ENCODE data around the gene VGLL4.

VGLL4 gene

GRCh38 chr3:11545186-11545851 lies 98.4 kb downstream of the VGLL4 start:
- H3K36me3 ChIP-seq (ENCODE audit: control insufficient read depth, insufficient read depth, low read length): no peaks in the 10 kb centered on the region
- no peak overlapping the region for H3K27ac ChIP-seq (ENCODE audit: low read depth, low read length)
- H3K9me3 ChIP-seq (ENCODE audit: control insufficient read depth, insufficient read depth, low read depth, low read length): no peaks in the 10 kb centered on the region
- peaks cover 2% of the 10 kb centered on the region; the same call in 1 of the 2 replicates for H3K4me1 ChIP-seq (ENCODE audit: control insufficient read depth, insufficient read depth, low read length)
- H3K9ac ChIP-seq (ENCODE audit: low read length): no peak overlapping the region
- H3K4me3 ChIP-seq (ENCODE audit: low read depth, low read length): no peak overlapping the region
- H3K27me3 ChIP-seq (ENCODE audit: control insufficient read depth, insufficient read depth, low read length): no peaks in the 10 kb centered on the region

GRCh38 chr3:11544412-11545181 lies 99.1 kb downstream of the VGLL4 start:
- Histone ChIP-seq H3K27ac (ENCODE audit: low read depth, low read length) (peak overlapping the region; percentile 9; the same call in 1 of the 2 replicates), H3K36me3 (ENCODE audit: control insufficient read depth, insufficient read depth, low read length) (no peaks in the 10 kb centered on the region), H3K9ac (ENCODE audit: low read length) (no peak overlapping the region), H3K9me3 (ENCODE audit: control insufficient read depth, insufficient read depth, low read depth, low read length) (no peaks in the 10 kb centered on the region), H3K4me1 (ENCODE audit: control insufficient read depth, insufficient read depth, low read length) (peaks cover 2% of the 10 kb centered on the region; the same call in 1 of the 2 replicates), H3K4me3 (ENCODE audit: low read depth, low read length) (no peak overlapping the region), H3K27me3 (ENCODE audit: control insufficient read depth, insufficient read depth, low read length) (no peaks in the 10 kb centered on the region)

- peaks cover 2% of the 10 kb centered on the region; the same call in 1 of the 2 replicates for H3K4me1 ChIP-seq (ENCODE audit: control insufficient read depth, insufficient read depth, low read length)
- H3K27ac ChIP-seq (ENCODE audit: low read depth, low read length): no peak overlapping the region; the same call in 1 of the 2 replicates
- H3K4me3 ChIP-seq (ENCODE audit: low read depth, low read length): no peak overlapping the region
- H3K9ac ChIP-seq (ENCODE audit: low read length): no peak overlapping the region
- no peaks in the 10 kb centered on the region for H3K9me3 ChIP-seq (ENCODE audit: control insufficient read depth, insufficient read depth, low read depth, low read length)
- H3K27me3 ChIP-seq (ENCODE audit: control insufficient read depth, insufficient read depth, low read length): no peaks in the 10 kb centered on the region
- no peaks in the 10 kb centered on the region for H3K36me3 ChIP-seq (ENCODE audit: control insufficient read depth, insufficient read depth, low read length)
These were observed 99.7 kb downstream of the VGLL4 start for GRCh38 chr3:11543948-11544387.

- Histone ChIP-seq H3K4me3 (ENCODE audit: low read depth, low read length) (no peak overlapping the region), H3K36me3 (ENCODE audit: control insufficient read depth, insufficient read depth, low read length) (no peaks in the 10 kb centered on the region), H3K9ac (ENCODE audit: low read length) (no peak overlapping the region), H3K9me3 (ENCODE audit: control insufficient read depth, insufficient read depth, low read depth, low read length) (no peaks in the 10 kb centered on the region), H3K27me3 (ENCODE audit: control insufficient read depth, insufficient read depth, low read length) (no peaks in the 10 kb centered on the region), H3K4me1 (ENCODE audit: control insufficient read depth, insufficient read depth, low read length) (peaks cover 2% of the 10 kb centered on the region; the same call in 1 of the 2 replicates), H3K27ac (ENCODE audit: low read depth, low read length) (no peak overlapping the region)
These were observed 100.4 kb downstream of the VGLL4 start for GRCh38 chr3:11543141-11543947.

GRCh38 chr3:11542551-11542950 lies 101.2 kb downstream of the VGLL4 start:
- no peak overlapping the region for H3K9ac ChIP-seq (ENCODE audit: low read length)
- no peaks in the 10 kb centered on the region for H3K27me3 ChIP-seq (ENCODE audit: control insufficient read depth, insufficient read depth, low read length)
- H3K27ac ChIP-seq (ENCODE audit: low read depth, low read length): no peak overlapping the region
- no peaks in the 10 kb centered on the region for H3K9me3 ChIP-seq (ENCODE audit: control insufficient read depth, insufficient read depth, low read depth, low read length)
- peaks cover 2% of the 10 kb centered on the region; the same call in 1 of the 2 replicates for H3K4me1 ChIP-seq (ENCODE audit: control insufficient read depth, insufficient read depth, low read length)
- no peak overlapping the region for H3K4me3 ChIP-seq (ENCODE audit: low read depth, low read length)
- no peaks in the 10 kb centered on the region for H3K36me3 ChIP-seq (ENCODE audit: control insufficient read depth, insufficient read depth, low read length)

GRCh38 chr3:11541321-11542303 lies 102.1 kb downstream of the VGLL4 start:
- Histone ChIP-seq H3K4me1 (ENCODE audit: control insufficient read depth, insufficient read depth, low read length) (peaks cover 2% of the 10 kb centered on the region; the same call in 1 of the 2 replicates), H3K4me3 (ENCODE audit: low read depth, low read length) (no peak overlapping the region), H3K27me3 (ENCODE audit: control insufficient read depth, insufficient read depth, low read length) (no peaks in the 10 kb centered on the region), H3K9ac (ENCODE audit: low read length) (no peak overlapping the region), H3K9me3 (ENCODE audit: control insufficient read depth, insufficient read depth, low read depth, low read length) (no peaks in the 10 kb centered on the region), H3K36me3 (ENCODE audit: control insufficient read depth, insufficient read depth, low read length) (no peaks in the 10 kb centered on the region), H3K27ac (ENCODE audit: low read depth, low read length) (no peak overlapping the region)

- Histone ChIP-seq H3K27ac (ENCODE audit: low read depth, low read length) (no peak overlapping the region), H3K9ac (ENCODE audit: low read length) (no peak overlapping the region), H3K36me3 (ENCODE audit: control insufficient read depth, insufficient read depth, low read length) (no peaks in the 10 kb centered on the region), H3K4me3 (ENCODE audit: low read depth, low read length) (no peak overlapping the region), H3K27me3 (ENCODE audit: control insufficient read depth, insufficient read depth, low read length) (no peaks in the 10 kb centered on the region), H3K4me1 (ENCODE audit: control insufficient read depth, insufficient read depth, low read length) (peaks cover 5% of the 10 kb centered on the region; the same call in 1 of the 2 replicates), H3K9me3 (ENCODE audit: control insufficient read depth, insufficient read depth, low read depth, low read length) (no peaks in the 10 kb centered on the region)
These were observed 104.0 kb downstream of the VGLL4 start for GRCh38 chr3:11539677-11540076.

GRCh38 chr3:11539218-11539617 lies 104.5 kb downstream of the VGLL4 start:
- Histone ChIP-seq H3K4me3 (ENCODE audit: low read depth, low read length) (no peak overlapping the region), H3K4me1 (ENCODE audit: control insufficient read depth, insufficient read depth, low read length) (peaks cover 5% of the 10 kb centered on the region; the same call in 1 of the 2 replicates), H3K27me3 (ENCODE audit: control insufficient read depth, insufficient read depth, low read length) (no peaks in the 10 kb centered on the region), H3K9me3 (ENCODE audit: control insufficient read depth, insufficient read depth, low read depth, low read length) (no peaks in the 10 kb centered on the region), H3K36me3 (ENCODE audit: control insufficient read depth, insufficient read depth, low read length) (no peaks in the 10 kb centered on the region), H3K27ac (ENCODE audit: low read depth, low read length) (no peak overlapping the region), H3K9ac (ENCODE audit: low read length) (no peak overlapping the region)

- no peak overlapping the region for H3K4me3 ChIP-seq (ENCODE audit: low read depth, low read length)
- H3K27ac ChIP-seq (ENCODE audit: low read depth, low read length): no peak overlapping the region
- H3K9me3 ChIP-seq (ENCODE audit: control insufficient read depth, insufficient read depth, low read depth, low read length): no peaks in the 10 kb centered on the region
- H3K36me3 ChIP-seq (ENCODE audit: control insufficient read depth, insufficient read depth, low read length): no peaks in the 10 kb centered on the region
- no peaks in the 10 kb centered on the region for H3K27me3 ChIP-seq (ENCODE audit: control insufficient read depth, insufficient read depth, low read length)
- peaks cover 5% of the 10 kb centered on the region; the same call in 1 of the 2 replicates for H3K4me1 ChIP-seq (ENCODE audit: control insufficient read depth, insufficient read depth, low read length)
- H3K9ac ChIP-seq (ENCODE audit: low read length): no peak overlapping the region
These were observed 105.1 kb downstream of the VGLL4 start for GRCh38 chr3:11538581-11538980.

All from HUES6 (cell line).